GM23338 (cell line): ENCODE results near the gene DROSHA. TPM values are rescaled to one million over a fixed set of nuclear protein-coding genes. Genes with fewer than 3 reads are reported as not detected.

ENCODE experiments used
- ATAC-seq: fragments of 200-7000 bp; cut with Tn5 transposase; 3 replicates; pipeline ENCODE4 v1.9.1; 2020
- DNase-seq: peaks from one replicate; pipeline ENCODE4 v3.0.0-alpha.2; 2015; ENCODE audit warnings: low spot score
- H2AFZ ChIP-seq: fragments of 200-600 bp; sonication (generic); 2 replicates; pipeline ENCODE4 v1.8.0; 2016; ENCODE audit warnings: antibody characterized with exemption, mild to moderate bottlenecking, moderate library complexity
- H3F3A ChIP-seq: fragments of 200-600 bp; sonication (generic); replicated peaks from 2 replicates; pipeline ENCODE4 v1.8.0; 2017; ENCODE audit warnings: antibody characterized with exemption, mixed run types, low read depth
- H3K27ac ChIP-seq: fragments of 200-600 bp; sonication (generic); 2 replicates; pipeline ENCODE4 v1.6.1; 2016; ENCODE audit warnings: low read depth
- H3K27me3 ChIP-seq: fragments of 200-600 bp; sonication (generic); 2 replicates; pipeline ENCODE4 v1.8.0; 2016; ENCODE audit warnings: mild to moderate bottlenecking, mixed run types, moderate library complexity; ENCODE audit not compliant: insufficient read depth
- H3K36me3 ChIP-seq: fragments of 200-600 bp; sonication (generic); 2 replicates; pipeline ENCODE4 v1.8.0; 2016; ENCODE audit warnings: mild to moderate bottlenecking; ENCODE audit not compliant: insufficient read depth
- H3K4me1 ChIP-seq: fragments of 200-600 bp; sonication (generic); 2 replicates; pipeline ENCODE4 v1.8.0; 2016; ENCODE audit warnings: mild to moderate bottlenecking, moderate library complexity; ENCODE audit not compliant: insufficient read depth
- H3K4me2 ChIP-seq: fragments of 200-600 bp; sonication (generic); 2 replicates; pipeline ENCODE4 v1.7.1; 2017; ENCODE audit warnings: mixed run types
- H3K4me3 ChIP-seq: fragments of 200-600 bp; sonication (generic); 2 replicates; pipeline ENCODE4 v1.6.1; 2016; ENCODE audit warnings: mixed run types
- H3K79me2 ChIP-seq: fragments of 200-600 bp; sonication (generic); replicated peaks from 2 replicates; pipeline ENCODE4 v1.8.0; 2017; ENCODE audit warnings: mild to moderate bottlenecking; ENCODE audit not compliant: insufficient read depth
- H3K9me2 ChIP-seq: fragments of 200-600 bp; sonication (generic); 2 replicates; pipeline ENCODE4 v1.8.0; 2017; ENCODE audit not compliant: insufficient read depth
- H4K20me1 ChIP-seq: fragments of 200-600 bp; sonication (generic); replicated peaks from 2 replicates; pipeline ENCODE4 v1.8.0; 2017; ENCODE audit warnings: mild to moderate bottlenecking; ENCODE audit not compliant: insufficient read depth
- H3K27ac Mint-ChIP-seq: 2 replicates; pipeline ENCODE4 v1.8.0; 2020; ENCODE audit warnings: inconsistent platforms, mild to moderate bottlenecking, moderate library complexity, mixed read lengths
- H3K27me3 Mint-ChIP-seq: 3 replicates; pipeline ENCODE4 v1.8.0; 2022; ENCODE audit warnings: low read depth, mild to moderate bottlenecking, moderate library complexity, mixed read lengths, inconsistent platforms; ENCODE audit not compliant: insufficient read depth, poor library complexity
- H3K36me3 Mint-ChIP-seq: 3 replicates; pipeline ENCODE4 v1.8.0; 2021; ENCODE audit warnings: low read depth, mild to moderate bottlenecking, inconsistent platforms, moderate library complexity, mixed read lengths
- H3K4me1 Mint-ChIP-seq: 3 replicates; pipeline ENCODE4 v1.8.0; 2020; ENCODE audit warnings: mild to moderate bottlenecking, inconsistent platforms, mixed read lengths
- H3K4me3 Mint-ChIP-seq: 3 replicates; pipeline ENCODE4 v1.8.0; 2021; ENCODE audit warnings: moderate library complexity, mild to moderate bottlenecking, inconsistent platforms, mixed read lengths
- H3K9me3 Mint-ChIP-seq: 3 replicates; pipeline ENCODE4 v1.8.0; 2020; ENCODE audit warnings: moderate library complexity, mild to moderate bottlenecking, inconsistent platforms, mixed read lengths
- CREB1 ChIP-seq: fragments of 250-450 bp; sonication (Bioruptor Pico); IDR thresholded peaks from 2 replicates; pipeline ENCODE4 v1.5.0; 2020; ENCODE audit warnings: low read depth, mild to moderate bottlenecking, moderate library complexity
- EZH2 ChIP-seq: fragments of 200-600 bp; sonication (generic); IDR thresholded peaks from one replicate; pipeline ENCODE4 v1.8.0; 2017; ENCODE audit warnings: antibody characterized with exemption, mild to moderate bottlenecking, low read depth; ENCODE audit not compliant: unreplicated experiment
- EZH2phosphoT487 ChIP-seq: fragments of 200-600 bp; sonication (generic); IDR thresholded peaks from one replicate; pipeline ENCODE4 v1.8.1; 2018; ENCODE audit warnings: antibody characterized with exemption; ENCODE audit not compliant: unreplicated experiment
- JUNB ChIP-seq: IDR thresholded peaks from one replicate; pipeline ENCODE4 v1.6.1; 2016; ENCODE audit warnings: antibody characterized with exemption; ENCODE audit not compliant: unreplicated experiment
- NANOG ChIP-seq: IDR thresholded peaks from 2 replicates; pipeline ENCODE4 v1.6.1; 2016; ENCODE audit warnings: antibody characterized with exemption, borderline replicate concordance
- POLR2AphosphoS5 ChIP-seq: IDR thresholded peaks from 2 replicates; pipeline ENCODE4 v1.6.1; 2016; ENCODE audit warnings: antibody characterized with exemption, low read depth
- REST ChIP-seq: IDR thresholded peaks from one replicate; pipeline ENCODE4 v1.6.1; 2018; ENCODE audit warnings: antibody characterized with exemption; ENCODE audit not compliant: unreplicated experiment
- STAT1 ChIP-seq: IDR thresholded peaks from one replicate; pipeline ENCODE4 v1.6.1; 2016; ENCODE audit warnings: antibody characterized with exemption; ENCODE audit not compliant: unreplicated experiment
- ZNF114 ChIP-seq: fragments of 250-450 bp; sonication (Bioruptor Pico); IDR thresholded peaks from 2 replicates; pipeline ENCODE4 v1.5.0; 2020; ENCODE audit warnings: mild to moderate bottlenecking, moderate library complexity
- ZNF331 ChIP-seq: fragments of 250-450 bp; sonication (Bioruptor Pico); IDR thresholded peaks from 2 replicates; pipeline ENCODE4 v1.5.0; 2020; ENCODE audit warnings: low read depth, mild to moderate bottlenecking, moderate library complexity
- ZNF462 ChIP-seq: fragments of 250-450 bp; sonication (Bioruptor Pico); IDR thresholded peaks from 2 replicates; pipeline ENCODE4 v1.5.0; 2020; ENCODE audit warnings: mild to moderate bottlenecking, moderate library complexity
- polyA plus RNA-seq: library from polyadenylated mRNA; unstranded; fragments of >200 nt; fragmentation: Nextera tagmentation; extraction: Ambion mirVana; gene quantifications from 2 replicates; pipeline ENCODE4 v1.2.1, GENCODE V29; 2016
- total RNA-seq: library from RNA; depleted of rRNA; stranded (reverse); fragments of >200 nt; shearing (Covaris generic); gene quantifications from 2 replicates; pipeline ENCODE4 v1.2.3, GENCODE V29; 2014
- TF ChIP-seq, protein P1 (sequence below): IDR thresholded peaks from 2 replicates; pipeline ENCODE4 v1.6.1; 2016; ENCODE audit warnings: antibody characterized with exemption
- TF ChIP-seq, protein P2 (sequence below), 2 experiments: fragments of 200-600 bp in 1 of 2; sonication (generic) in 1 of 2; conservative IDR thresholded peaks; 2 replicates each; pipeline versions ENCODE4 v1.5.1 to v1.6.1; 2016 to 2017; ENCODE audit warnings: antibody characterized with exemption in 2 of 2, low read depth in 2 of 2, mild to moderate bottlenecking in 2 of 2, moderate library complexity in 1 of 2

Gene DROSHA
- total and polyA plus RNA-seq, 2 experiments from 2014 or later: 70.6 to 87.8 TPM

GRCh38 chr5:31357038-31357437, 174.9 kb downstream of the DROSHA start:
- Histone ChIP-seq H3F3A (no peaks in the 10 kb centered on the region), H3K79me2 (no peaks in the 10 kb centered on the region), H3K4me2 (no peak overlapping the region), H3K9me2 (peaks cover 33% of the 10 kb centered on the region), H4K20me1 (no peaks in the 10 kb centered on the region), H3K36me3 (no peaks in the 10 kb centered on the region), H3K4me1 (peaks cover 7% of the 10 kb centered on the region), H3K27me3 (no peaks in the 10 kb centered on the region), H2AFZ (no peak overlapping the region; the same call in 1 of the 2 replicates), H3K27ac (no peak overlapping the region), H3K4me3 (no peak overlapping the region)
- H3K36me3 Mint-ChIP-seq: no peaks in the 10 kb centered on the region
- H3K9me3 Mint-ChIP-seq: peaks cover 3% of the 10 kb centered on the region
- no peak overlapping the region for H3K27ac Mint-ChIP-seq
- peaks cover 13% of the 10 kb centered on the region for H3K4me1 Mint-ChIP-seq
- ATAC-seq: no peak
- peaks cover 6% of the 10 kb centered on the region for H3K27me3 Mint-ChIP-seq
- no peak overlapping the region for H3K4me3 Mint-ChIP-seq
- no peak for DNase-seq
- TF ChIP-seq ZNF114 (CRISPR knock-in tag): no peak
- no peak for TF ChIP-seq CREB1
- TF ChIP-seq ZNF331: no peak
- TF ChIP-seq JUNB: no peak
- TF ChIP-seq ZNF462 (CRISPR knock-in tag): no peak
- TF ChIP-seq, protein P1, sequence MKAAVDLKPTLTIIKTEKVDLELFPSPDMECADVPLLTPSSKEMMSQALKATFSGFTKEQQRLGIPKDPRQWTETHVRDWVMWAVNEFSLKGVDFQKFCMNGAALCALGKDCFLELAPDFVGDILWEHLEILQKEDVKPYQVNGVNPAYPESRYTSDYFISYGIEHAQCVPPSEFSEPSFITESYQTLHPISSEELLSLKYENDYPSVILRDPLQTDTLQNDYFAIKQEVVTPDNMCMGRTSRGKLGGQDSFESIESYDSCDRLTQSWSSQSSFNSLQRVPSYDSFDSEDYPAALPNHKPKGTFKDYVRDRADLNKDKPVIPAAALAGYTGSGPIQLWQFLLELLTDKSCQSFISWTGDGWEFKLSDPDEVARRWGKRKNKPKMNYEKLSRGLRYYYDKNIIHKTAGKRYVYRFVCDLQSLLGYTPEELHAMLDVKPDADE: no peak
- TF ChIP-seq NANOG: no peak
- TF ChIP-seq EZH2: no peak
- no peak for TF ChIP-seq POLR2AphosphoS5
- no peak for TF ChIP-seq STAT1
- no peak for TF ChIP-seq REST
- TF ChIP-seq, protein P2, sequence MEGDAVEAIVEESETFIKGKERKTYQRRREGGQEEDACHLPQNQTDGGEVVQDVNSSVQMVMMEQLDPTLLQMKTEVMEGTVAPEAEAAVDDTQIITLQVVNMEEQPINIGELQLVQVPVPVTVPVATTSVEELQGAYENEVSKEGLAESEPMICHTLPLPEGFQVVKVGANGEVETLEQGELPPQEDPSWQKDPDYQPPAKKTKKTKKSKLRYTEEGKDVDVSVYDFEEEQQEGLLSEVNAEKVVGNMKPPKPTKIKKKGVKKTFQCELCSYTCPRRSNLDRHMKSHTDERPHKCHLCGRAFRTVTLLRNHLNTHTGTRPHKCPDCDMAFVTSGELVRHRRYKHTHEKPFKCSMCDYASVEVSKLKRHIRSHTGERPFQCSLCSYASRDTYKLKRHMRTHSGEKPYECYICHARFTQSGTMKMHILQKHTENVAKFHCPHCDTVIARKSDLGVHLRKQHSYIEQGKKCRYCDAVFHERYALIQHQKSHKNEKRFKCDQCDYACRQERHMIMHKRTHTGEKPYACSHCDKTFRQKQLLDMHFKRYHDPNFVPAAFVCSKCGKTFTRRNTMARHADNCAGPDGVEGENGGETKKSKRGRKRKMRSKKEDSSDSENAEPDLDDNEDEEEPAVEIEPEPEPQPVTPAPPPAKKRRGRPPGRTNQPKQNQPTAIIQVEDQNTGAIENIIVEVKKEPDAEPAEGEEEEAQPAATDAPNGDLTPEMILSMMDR (conservative IDR thresholded peaks at IDR 0.05; ENCODE audit: low read depth in 2 of 2): no peak
- no peak for TF ChIP-seq EZH2phosphoT487
